HepG2 (cell line): ENCODE data around the gene ZNF526. TPM values are rescaled to one million over a fixed set of nuclear protein-coding genes. Genes with fewer than 3 reads are reported as not detected.

Experiments
- ARNT ChIP-seq: fragments of 450-650 bp; IDR thresholded peaks from 2 replicates; pipeline ENCODE4 v1.6.1; 2017
- HMGA1 ChIP-seq: sonication (generic); formaldehyde crosslinking; conservative IDR thresholded peaks from 2 replicates; pipeline ENCODE4 v1.4.0; 2020; ENCODE audit warnings: missing genetic modification reagents
- JUN ChIP-seq: sonication (generic); formaldehyde crosslinking; IDR thresholded peaks from 2 replicates; pipeline ENCODE4 v1.4.0; 2020; ENCODE audit warnings: mild to moderate bottlenecking, missing genetic modification reagents
- MED8 ChIP-seq: sonication (generic); formaldehyde crosslinking; IDR thresholded peaks from 2 replicates; pipeline ENCODE4 v1.8.1; 2023; ENCODE audit warnings: mild to moderate bottlenecking, missing genetic modification reagents; ENCODE audit not compliant: insufficient replicate concordance
- NCOA2 ChIP-seq: sonication (generic); formaldehyde crosslinking; IDR thresholded peaks from 2 replicates; pipeline ENCODE4 v1.8.0; 2022; ENCODE audit warnings: inconsistent platforms
- NONO ChIP-seq, 2 experiments: fragments of 450-650 bp in 1 of 2; sonication (generic) in 1 of 2; formaldehyde crosslinking in 1 of 2; IDR thresholded peaks in 1 of 2; conservative IDR thresholded peaks in 1 of 2; 2 replicates each; pipeline versions ENCODE4 v1.6.1 to v1.8.0; 2017 to 2022; ENCODE audit warnings: mild to moderate bottlenecking in 1 of 2, missing genetic modification reagents in 1 of 2, moderate library complexity in 1 of 2
- NRL ChIP-seq: sonication (generic); formaldehyde crosslinking; IDR thresholded peaks from 2 replicates; pipeline ENCODE4 v1.5.0; 2020; ENCODE audit warnings: missing genetic modification reagents, mild to moderate bottlenecking, moderate library complexity, borderline replicate concordance
- PHF8 ChIP-seq: sonication (generic); formaldehyde crosslinking; IDR thresholded peaks from 2 replicates; pipeline ENCODE4 v1.5.0; 2020; ENCODE audit warnings: missing genetic modification reagents
- POLR2A ChIP-seq, 2 experiments: IDR thresholded peaks; 2 replicates each; pipeline ENCODE4 v1.6.1; 2011; ENCODE audit warnings: low read depth in 2 of 2, low read length in 2 of 2, mild to moderate bottlenecking in 1 of 2, moderate library complexity in 1 of 2; ENCODE audit not compliant: insufficient read depth in 1 of 2
- RBM22 ChIP-seq: fragments of 200-400 bp; formaldehyde crosslinking; optimal IDR thresholded peaks from 2 replicates; pipeline ENCODE3; 2017; ENCODE audit warnings: mild to moderate bottlenecking, low read length, moderate library complexity
- REL ChIP-seq: sonication (generic); formaldehyde crosslinking; conservative IDR thresholded peaks from 2 replicates; pipeline ENCODE4 v1.8.0; 2022; ENCODE audit warnings: mild to moderate bottlenecking, missing genetic modification reagents, moderate library complexity
- SIN3A ChIP-seq: IDR thresholded peaks from 2 replicates; pipeline ENCODE4 v1.6.1; 2011; ENCODE audit warnings: low read depth, mild to moderate bottlenecking, control low read depth, low read length, borderline replicate concordance
- SKI ChIP-seq: fragments of 450-650 bp; IDR thresholded peaks from one replicate; pipeline ENCODE4 v1.6.1; 2018; ENCODE audit warnings: mild to moderate bottlenecking; ENCODE audit not compliant: partially characterized antibody
- SPEN ChIP-seq: sonication (generic); formaldehyde crosslinking; IDR thresholded peaks from 2 replicates; pipeline ENCODE4 v1.5.1; 2020; ENCODE audit warnings: low read depth, mild to moderate bottlenecking, missing genetic modification reagents
- THAP11 ChIP-seq: IDR thresholded peaks from 2 replicates; pipeline ENCODE4 v1.6.1; 2016; ENCODE audit warnings: missing biosample characterization, missing genetic modification reagents
- YY1 ChIP-seq: IDR thresholded peaks from 2 replicates; pipeline ENCODE4 v1.6.1; 2011; ENCODE audit warnings: low read length, low read depth, moderate library complexity, mild to moderate bottlenecking; ENCODE audit not compliant: insufficient read depth, insufficient replicate concordance
- ZKSCAN1 ChIP-seq: fragments of 150-350 bp; IDR thresholded peaks from 2 replicates; pipeline ENCODE4 v1.6.1; 2014; ENCODE audit warnings: low read length
- ZNF121 ChIP-seq: sonication (generic); formaldehyde crosslinking; IDR thresholded peaks from 2 replicates; pipeline ENCODE4 v1.5.0; 2020; ENCODE audit warnings: mild to moderate bottlenecking, missing genetic modification reagents
- ZNF296 ChIP-seq: sonication (generic); formaldehyde crosslinking; conservative IDR thresholded peaks from 2 replicates; pipeline ENCODE4 v1.5.0; 2020; ENCODE audit warnings: mild to moderate bottlenecking, missing genetic modification reagents
- ZNF558 ChIP-seq: sonication (generic); formaldehyde crosslinking; IDR thresholded peaks from 2 replicates; pipeline ENCODE4 v1.9.0; 2022; ENCODE audit warnings: mild to moderate bottlenecking, missing genetic modification reagents, borderline replicate concordance
- ZNF772 ChIP-seq: sonication (generic); formaldehyde crosslinking; IDR thresholded peaks from 2 replicates; pipeline ENCODE4 v1.5.0; 2020; ENCODE audit warnings: mild to moderate bottlenecking, missing genetic modification reagents
- polyA plus RNA-seq, 8 experiments: library from polyadenylated mRNA; depleted of rRNA in 3 of 8; stranded (reverse) in 7 of 8; unstranded in 1 of 8; fragments of >200 nt; fragmentation: Illumina TruSeq in 4 of 8; extraction: Trizol in 4 of 8; gene quantifications; 2 replicates each; pipeline versions ENCODE4 v1.2.1 to v1.2.3, GENCODE V29; 2011 to 2016; ENCODE audit warnings: low read depth in 4 of 8, missing spikeins in 1 of 8, mixed read lengths in 1 of 8; ENCODE audit not compliant: insufficient read depth in 1 of 8
- total RNA-seq, 5 experiments: library from RNA; depleted of rRNA; stranded (reverse); fragments of >200 nt; fragmentation: Illumina TruSeq; extraction: Trizol; gene quantifications; 2 replicates each; pipeline ENCODE4 v1.2.3, GENCODE V29; 2016; ENCODE audit warnings: low read depth in 1 of 5
- TF ChIP-seq, protein P1 (sequence below): sonication (generic); formaldehyde crosslinking; conservative IDR thresholded peaks from 2 replicates; pipeline ENCODE4 v1.8.0; 2022; ENCODE audit warnings: low read depth, missing genetic modification reagents
- TF ChIP-seq, protein P2 (sequence below): sonication (generic); formaldehyde crosslinking; IDR thresholded peaks from 2 replicates; pipeline ENCODE4 v1.9.0; 2021; ENCODE audit warnings: missing genetic modification reagents, borderline replicate concordance
- TF ChIP-seq, protein P3 (sequence below): sonication (generic); formaldehyde crosslinking; IDR thresholded peaks from 2 replicates; pipeline ENCODE4 v1.4.0; 2020; ENCODE audit warnings: missing genetic modification reagents, borderline replicate concordance

The ZNF526 gene
- total and polyA plus RNA-seq, 2 of the 13 experiments (the other 11 are each of a cell fraction or from before 2014, with no cell fraction given), result 3.3 to 8.4 TPM

GRCh38 chr19:42246922-42247639 is 27.0 kb downstream of the ZNF526 start (continued):
- TF ChIP-seq PHF8 (CRISPR knock-in tag) (no peak), ZNF296 (CRISPR knock-in tag) (no peak), NCOA2 (CRISPR knock-in tag) (no peak), NRL (CRISPR knock-in tag) (0 out of 2 replicates have a peak, but pooled peaks have one; percentile 22), ZNF772 (CRISPR knock-in tag) (no peak), RBM22 (peak; percentile 97), THAP11 (CRISPR knock-in tag) (peak; percentile 33; the same call in 1 of the 2 replicates), NONO (IDR thresholded peaks at IDR 0.05) (no peak), NONO (CRISPR knock-in tag; conservative IDR thresholded peaks at IDR 0.05) (peak; percentile 13; the same call in 1 of the 2 replicates), POLR2A (IDR thresholded peaks at IDR 0.05; ENCODE audit: insufficient read depth in 1 of 2, low read depth in 2 of 2, low read length in 2 of 2) (peak in 1 of 2 experiments; percentile 45; a peak in 1 of 4 replicates), ZKSCAN1 (peak; percentile 91), SIN3A (0 out of 2 replicates have a peak, but pooled peaks have one; percentile 19), JUN (no peak), SKI (no peak), ARNT (no peak), YY1 (no peak), ZNF121 (no peak), REL (CRISPR knock-in tag) (no peak), HMGA1 (CRISPR knock-in tag) (no peak), SPEN (CRISPR knock-in tag) (no peak), MED8 (CRISPR knock-in tag) (no peak), ZNF558 (no peak)
- TF ChIP-seq, protein P1, sequence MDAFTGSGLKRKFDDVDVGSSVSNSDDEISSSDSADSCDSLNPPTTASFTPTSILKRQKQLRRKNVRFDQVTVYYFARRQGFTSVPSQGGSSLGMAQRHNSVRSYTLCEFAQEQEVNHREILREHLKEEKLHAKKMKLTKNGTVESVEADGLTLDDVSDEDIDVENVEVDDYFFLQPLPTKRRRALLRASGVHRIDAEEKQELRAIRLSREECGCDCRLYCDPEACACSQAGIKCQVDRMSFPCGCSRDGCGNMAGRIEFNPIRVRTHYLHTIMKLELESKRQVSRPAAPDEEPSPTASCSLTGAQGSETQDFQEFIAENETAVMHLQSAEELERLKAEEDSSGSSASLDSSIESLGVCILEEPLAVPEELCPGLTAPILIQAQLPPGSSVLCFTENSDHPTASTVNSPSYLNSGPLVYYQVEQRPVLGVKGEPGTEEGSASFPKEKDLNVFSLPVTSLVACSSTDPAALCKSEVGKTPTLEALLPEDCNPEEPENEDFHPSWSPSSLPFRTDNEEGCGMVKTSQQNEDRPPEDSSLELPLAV (CRISPR knock-in tag), result no peak
- TF ChIP-seq, protein P2, sequence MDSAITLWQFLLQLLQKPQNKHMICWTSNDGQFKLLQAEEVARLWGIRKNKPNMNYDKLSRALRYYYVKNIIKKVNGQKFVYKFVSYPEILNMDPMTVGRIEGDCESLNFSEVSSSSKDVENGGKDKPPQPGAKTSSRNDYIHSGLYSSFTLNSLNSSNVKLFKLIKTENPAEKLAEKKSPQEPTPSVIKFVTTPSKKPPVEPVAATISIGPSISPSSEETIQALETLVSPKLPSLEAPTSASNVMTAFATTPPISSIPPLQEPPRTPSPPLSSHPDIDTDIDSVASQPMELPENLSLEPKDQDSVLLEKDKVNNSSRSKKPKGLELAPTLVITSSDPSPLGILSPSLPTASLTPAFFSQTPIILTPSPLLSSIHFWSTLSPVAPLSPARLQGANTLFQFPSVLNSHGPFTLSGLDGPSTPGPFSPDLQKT (CRISPR knock-in tag), result no peak
- TF ChIP-seq, protein P3, sequence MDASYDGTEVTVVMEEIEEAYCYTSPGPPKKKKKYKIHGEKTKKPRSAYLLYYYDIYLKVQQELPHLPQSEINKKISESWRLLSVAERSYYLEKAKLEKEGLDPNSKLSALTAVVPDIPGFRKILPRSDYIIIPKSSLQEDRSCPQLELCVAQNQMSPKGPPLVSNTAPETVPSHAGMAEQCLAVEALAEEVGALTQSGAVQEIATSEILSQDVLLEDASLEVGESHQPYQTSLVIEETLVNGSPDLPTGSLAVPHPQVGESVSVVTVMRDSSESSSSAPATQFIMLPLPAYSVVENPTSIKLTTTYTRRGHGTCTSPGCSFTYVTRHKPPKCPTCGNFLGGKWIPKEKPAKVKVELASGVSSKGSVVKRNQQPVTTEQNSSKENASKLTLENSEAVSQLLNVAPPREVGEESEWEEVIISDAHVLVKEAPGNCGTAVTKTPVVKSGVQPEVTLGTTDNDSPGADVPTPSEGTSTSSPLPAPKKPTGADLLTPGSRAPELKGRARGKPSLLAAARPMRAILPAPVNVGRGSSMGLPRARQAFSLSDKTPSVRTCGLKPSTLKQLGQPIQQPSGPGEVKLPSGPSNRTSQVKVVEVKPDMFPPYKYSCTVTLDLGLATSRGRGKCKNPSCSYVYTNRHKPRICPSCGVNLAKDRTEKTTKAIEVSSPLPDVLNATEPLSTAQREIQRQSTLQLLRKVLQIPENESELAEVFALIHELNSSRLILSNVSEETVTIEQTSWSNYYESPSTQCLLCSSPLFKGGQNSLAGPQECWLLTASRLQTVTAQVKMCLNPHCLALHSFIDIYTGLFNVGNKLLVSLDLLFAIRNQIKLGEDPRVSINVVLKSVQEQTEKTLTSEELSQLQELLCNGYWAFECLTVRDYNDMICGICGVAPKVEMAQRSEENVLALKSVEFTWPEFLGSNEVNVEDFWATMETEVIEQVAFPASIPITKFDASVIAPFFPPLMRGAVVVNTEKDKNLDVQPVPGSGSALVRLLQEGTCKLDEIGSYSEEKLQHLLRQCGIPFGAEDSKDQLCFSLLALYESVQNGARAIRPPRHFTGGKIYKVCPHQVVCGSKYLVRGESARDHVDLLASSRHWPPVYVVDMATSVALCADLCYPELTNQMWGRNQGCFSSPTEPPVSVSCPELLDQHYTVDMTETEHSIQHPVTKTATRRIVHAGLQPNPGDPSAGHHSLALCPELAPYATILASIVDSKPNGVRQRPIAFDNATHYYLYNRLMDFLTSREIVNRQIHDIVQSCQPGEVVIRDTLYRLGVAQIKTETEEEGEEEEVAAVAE (CRISPR knock-in tag), result peak; percentile 16; the same call in 1 of the 2 replicates
